GM23248 (cell line): ENCODE measurements around the gene PPP2R5C.

Experiments used
- EZH2 ChIP-seq: fragments of 200-600 bp; sonication (generic); IDR thresholded peaks from 2 replicates; pipeline ENCODE4 v1.6.1; 2018; ENCODE audit warnings: antibody characterized with exemption, mild to moderate bottlenecking; ENCODE audit not compliant: insufficient read depth, poor library complexity, severe bottlenecking
- EZH2phosphoT487 ChIP-seq: fragments of 200-600 bp; sonication (generic); IDR thresholded peaks from 2 replicates; pipeline ENCODE4 v1.6.1; 2018; ENCODE audit warnings: antibody characterized with exemption, moderate library complexity, mild to moderate bottlenecking, low read depth; ENCODE audit not compliant: insufficient read depth

- TF ChIP-seq EZH2 (no peak), EZH2phosphoT487 (no peak)
These were observed 79.3 kb downstream of the PPP2R5C start for GRCh38 chr14:101840649-101841369.
